ACHN (cell line): ENCODE data around the gene SMPD2.

Experiments
- DNase-seq: peaks from one replicate; pipeline ENCODE4 v3.0.0-alpha.2; 2015
- in situ Hi-C: cut with HindIII; loops from 2 replicates; pipeline ENCODE4 v1.10.0; 2017; ENCODE audit warnings: low sequenced_read_pairs, low pct_ligation_motif_present, low pct_unique_long_range_greater_than_20kb

SMPD2 gene

DNA sequence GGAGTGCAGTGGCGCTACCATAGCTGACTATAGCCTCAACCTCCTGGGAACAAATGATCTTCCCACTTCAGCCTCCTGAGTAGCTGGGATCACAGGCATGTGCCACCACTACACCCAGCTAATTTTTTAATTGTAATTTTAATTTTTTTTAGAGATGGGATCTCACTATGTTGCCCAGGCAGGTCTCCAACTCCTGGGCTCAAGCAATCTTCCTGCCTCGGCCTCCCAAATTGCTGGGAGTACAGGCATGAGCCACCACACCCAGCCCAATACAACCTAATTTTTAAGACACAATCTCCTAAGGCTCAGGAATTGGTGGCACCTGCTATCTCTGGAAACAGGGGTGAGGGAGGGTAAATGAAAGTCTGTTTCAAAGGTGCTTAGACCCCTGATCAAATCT, 36.7 kb downstream of the SMPD2 start:
- in situ Hi-C loops, result no loop called here
- DNase-seq, result no peak

DNA sequence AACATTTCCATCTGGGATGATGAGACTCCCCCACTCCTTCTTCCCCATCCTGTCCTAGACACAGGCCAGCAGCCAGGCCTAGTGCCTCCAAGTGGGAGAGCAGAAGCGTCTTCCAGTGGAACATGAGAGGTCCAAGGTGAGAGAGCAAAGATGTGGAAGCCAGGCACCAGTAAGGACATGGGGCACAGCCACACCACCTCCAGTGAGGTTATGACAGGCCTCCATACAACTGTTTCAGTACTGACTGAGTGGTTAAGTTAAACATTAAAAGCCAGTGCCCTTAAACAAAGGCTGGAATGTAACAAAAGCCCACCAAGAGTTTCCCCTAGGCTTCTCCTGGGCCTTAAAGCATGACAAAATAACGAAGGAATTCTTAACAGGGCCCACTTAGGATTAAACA, 37.2 kb downstream of the SMPD2 start:
- in situ Hi-C loops, result no loop called here
- DNase-seq, result no peak

DNA sequence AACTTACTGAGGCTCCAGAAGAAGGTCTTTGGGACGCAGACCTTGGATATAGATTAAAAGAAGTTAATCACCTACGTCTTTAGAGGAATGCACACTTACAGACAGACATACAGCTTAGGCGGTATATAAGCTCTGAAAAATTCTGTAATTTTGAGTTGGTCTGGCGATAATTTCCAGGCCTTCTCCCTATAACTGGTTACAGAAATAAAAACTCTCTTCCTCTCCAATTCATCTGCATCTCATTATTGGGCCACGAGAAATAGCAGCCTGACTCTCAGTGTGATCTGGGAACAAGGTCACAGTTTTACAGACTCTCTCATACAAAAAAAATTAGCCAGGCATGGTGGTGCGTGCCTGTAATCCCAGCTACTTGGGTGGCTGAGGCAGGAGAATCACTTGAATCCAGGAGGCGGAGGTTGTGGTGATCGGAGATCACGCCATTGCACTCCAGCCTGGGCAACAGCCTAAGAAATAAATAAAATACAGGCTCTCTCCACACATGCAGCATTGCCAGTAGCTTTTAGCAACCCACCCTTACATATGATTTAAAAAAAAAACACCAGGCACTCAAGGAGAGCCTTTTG, 37.8 kb downstream of the SMPD2 start:
- in situ Hi-C loops, result no loop called here
- no peak for DNase-seq

DNA sequence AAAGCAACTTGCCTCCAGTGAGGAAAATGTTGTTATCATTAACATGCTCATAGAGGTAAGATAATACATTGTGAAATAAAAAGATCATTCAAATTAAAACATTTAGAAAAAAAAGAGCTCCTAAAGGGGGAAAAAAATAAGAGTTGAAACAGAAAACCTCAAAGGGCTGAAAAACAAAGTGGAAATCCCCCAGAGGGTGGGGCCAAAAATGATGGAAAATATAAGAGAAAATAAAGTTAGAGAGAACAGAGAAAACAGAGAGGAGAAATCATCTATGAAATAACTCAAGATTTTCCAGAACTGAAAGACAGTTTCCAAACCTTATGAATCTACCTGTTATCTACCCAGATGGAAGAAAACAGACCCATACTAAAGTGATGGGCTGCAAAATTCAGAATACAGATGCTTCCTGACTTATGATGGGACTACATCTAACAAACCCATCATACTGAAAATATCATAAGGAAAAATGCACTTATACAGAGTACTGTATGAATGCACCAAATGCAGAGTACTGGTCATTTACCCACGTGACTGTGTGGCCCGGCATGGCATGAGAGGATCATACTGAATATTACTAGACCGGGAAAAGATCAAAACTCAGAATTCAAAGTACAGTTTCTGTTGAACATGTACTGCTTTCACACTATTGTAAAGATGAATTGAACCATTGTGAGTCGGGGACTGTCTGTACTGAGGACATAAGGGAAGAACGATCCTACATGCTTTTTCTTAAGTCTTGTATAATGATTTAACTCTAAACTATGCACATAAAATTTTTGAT, 38.5 kb downstream of the SMPD2 start:
- in situ Hi-C loops, result no loop called here
- DNase-seq, result no peak

DNA sequence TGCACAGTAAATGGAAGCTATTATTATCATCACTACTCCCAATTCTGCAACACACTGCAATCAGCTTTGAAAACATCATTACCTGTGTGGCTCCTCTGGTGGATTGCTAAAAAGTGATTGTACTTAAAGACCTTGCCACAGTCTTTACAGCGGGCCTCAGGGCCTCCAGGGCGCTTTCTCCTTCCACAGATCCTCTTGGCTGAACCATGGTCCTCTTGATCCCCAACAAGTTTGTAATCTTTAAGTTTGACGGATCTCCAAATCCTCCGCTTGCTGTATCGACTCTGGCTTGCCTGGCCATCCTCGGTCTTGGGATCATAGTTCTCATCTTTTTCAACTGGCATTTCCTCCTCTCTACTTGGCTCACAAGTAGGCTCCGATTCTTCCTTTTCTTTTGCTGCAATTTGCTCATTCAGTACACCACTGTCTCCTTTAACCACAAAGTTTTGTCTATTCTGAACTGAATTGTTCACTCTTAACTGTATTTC, 40.5 kb downstream of the SMPD2 start:
- in situ Hi-C loops, result no loop called here

DNA sequence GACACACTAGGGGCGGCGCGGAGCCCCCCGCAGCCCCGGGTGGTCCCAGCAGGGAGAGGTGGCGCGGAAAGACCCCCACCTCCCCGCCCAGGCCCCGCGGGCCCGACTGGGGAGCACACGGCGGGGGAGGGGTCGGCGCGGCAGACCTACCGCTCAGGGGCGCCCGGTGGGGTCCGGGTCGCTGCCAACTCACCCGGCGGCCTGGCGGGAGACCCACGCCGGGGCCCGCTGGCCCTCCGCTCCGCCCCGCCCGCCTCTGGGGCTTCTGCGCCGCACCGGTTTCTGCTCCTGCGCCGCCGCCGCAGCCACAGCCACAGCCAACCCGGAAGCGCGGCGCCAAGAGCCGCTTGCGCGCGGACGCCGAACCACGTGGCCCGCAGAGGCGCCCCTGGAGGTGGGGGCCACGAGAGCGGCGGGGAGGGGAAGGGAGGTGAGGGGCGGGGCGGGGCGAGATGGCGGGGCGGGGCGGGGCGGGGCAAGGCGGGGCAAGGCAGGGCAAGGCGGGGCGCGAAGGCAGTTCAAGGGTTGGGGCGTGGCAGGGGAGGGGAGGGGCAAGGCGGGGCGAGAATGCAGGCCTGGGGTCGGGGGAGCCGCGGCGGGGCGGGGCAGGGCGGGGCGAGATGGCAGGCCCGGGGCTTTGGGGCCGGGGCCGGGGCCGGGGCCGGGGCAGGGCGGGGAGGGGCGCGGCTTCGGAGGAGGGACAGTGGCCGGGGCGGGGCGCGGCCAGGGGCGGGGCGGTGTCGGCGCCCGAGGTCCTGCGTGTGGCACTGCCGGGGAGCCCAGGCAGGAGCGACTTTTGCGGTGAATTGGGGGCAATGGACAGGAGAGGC, 42.6 kb downstream of the SMPD2 start, which contains the start of gene ZBTB24:
ZBTB24 (minus strand) TSS at position 315 of the 830 bp plus-strand sequence. CDS start 1,193 bp downstream, outside the sequence.
- DNase-seq, result peak; percentile 87
- in situ Hi-C loops, result no loop called here

More for the DNA sequence above, 40.5 kb downstream of the SMPD2 start:
- DNase-seq, result no peak

DNA sequence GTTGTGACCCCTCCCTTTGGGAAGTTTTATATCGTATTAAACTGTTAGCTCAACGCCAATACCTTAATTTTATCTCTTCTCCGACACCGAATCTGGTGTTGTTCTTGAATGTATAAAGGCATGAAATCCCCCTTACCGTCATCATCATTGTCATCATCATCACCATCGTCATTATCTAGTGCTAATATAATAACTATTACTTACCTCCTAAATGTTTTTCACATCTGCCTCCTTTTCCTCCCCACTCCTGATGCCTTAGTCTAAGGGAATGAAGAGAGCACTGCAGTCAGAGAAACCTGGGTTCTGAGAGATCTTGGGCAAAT, 43.2 kb downstream of the SMPD2 start:
- DNase-seq, result no peak
- in situ Hi-C loops, result no loop called here

DNA sequence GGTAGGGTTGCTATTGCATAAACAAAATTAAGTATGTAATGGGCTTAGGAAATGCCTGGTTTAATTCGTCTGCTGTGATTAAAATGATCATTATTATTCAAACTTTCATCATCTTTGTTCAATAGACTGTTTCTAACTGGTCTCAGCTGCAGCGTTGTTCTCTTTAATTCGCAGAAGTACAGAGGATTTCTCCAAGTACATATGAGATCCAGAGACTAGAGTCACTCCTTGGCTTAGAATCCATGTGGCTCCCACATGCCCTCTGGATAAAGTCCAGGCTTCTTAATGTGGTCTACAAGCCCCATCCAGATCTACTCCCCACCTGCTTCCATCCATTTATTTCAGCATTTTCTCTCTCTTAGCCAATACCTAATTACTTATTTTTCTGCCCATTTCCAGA, 43.6 kb downstream of the SMPD2 start:
- in situ Hi-C loops, result no loop called here
- no peak for DNase-seq

DNA sequence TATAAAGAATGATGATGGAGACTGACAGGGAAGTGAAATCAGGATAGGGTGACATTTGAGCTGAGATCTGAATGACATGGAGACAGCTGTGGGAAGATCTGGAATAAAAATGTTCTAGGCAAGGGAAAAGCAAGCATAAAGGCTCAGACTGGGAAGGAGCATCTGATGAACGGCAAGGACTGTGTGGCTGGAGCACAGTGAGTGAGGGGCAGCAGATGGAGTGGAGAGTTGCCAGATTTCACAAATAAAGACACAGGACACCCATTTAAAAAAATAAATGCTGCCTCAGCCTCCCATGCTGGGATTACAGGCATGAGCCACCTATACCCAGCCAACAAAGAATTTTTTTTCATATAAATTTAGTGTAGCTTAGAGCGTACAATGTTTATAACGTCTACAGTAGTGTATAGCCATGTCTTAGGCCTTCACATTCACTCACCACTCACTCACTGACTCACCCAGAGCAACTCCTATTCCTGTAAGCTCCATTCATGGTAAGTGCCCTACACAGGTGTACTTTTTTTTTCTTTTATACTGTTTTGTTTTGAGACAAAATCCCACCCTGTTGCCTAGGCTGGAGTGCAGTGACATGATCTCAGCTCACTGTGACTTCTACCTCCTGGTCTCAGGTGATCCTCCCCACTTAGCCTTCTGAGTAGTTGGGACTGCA, 44.9 kb downstream of the SMPD2 start:
- in situ Hi-C loops, result no loop called here
- DNase-seq, result no peak

DNA sequence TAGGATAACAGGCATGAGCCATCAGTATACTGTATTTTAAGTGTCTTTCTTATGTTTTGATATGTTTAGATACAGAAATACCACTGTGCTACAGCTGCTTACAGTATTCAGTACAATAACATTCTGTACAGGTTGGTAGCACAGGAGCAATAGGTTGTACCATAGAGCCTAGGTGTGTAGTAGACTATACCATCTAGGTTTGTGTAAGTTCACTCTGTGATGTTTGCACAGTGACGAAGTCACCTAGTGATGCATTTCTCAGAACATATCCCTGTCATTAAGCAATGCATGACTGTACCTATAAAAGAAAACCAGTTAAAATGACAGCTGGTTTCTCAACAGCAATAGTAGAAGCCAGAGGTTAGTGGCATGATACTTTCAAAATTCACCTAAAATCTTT, 45.5 kb downstream of the SMPD2 start:
- in situ Hi-C loops, result no loop called here
- no peak for DNase-seq

DNA sequence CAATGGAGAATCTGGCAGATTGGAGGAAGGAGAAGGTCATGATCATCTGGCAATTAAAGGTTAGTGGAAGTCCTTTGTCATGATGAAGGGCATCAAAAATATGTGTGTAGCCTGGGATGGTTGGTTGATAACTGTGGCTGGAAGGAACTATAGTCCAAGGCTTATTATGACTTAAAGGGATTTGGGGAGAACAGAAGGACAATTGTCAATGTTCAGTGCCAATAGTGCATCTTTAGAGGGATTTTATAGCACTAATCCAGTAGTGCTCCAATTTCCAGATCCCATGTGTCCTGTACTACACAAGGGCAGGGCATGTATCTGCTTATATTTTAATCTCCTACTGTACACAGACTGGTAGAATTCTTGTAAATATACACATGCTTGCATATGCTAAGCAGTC, 47.5 kb downstream of the SMPD2 start:
- in situ Hi-C loops, result no loop called here
- DNase-seq, result no peak

DNA sequence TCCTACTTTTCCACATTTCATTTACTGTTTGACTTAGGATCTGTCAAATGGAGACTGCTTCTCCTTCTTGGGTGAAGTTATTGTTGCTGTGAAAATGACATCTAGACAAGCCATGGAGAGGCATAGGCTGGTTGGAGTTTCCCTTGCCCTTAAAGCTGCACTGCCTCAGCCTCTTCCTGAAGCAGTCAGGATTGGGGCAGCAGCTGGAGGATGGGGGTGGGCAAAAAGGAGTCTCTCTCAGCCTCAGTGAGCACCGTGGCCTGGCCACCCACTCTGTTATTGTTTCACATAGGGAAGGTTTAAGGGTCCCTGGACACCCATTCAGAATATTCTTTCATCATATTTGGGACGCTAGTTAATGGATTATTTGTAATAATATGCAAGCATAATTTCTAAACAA, 50.2 kb downstream of the SMPD2 start:
- in situ Hi-C loops, result no loop called here
- no peak for DNase-seq

DNA sequence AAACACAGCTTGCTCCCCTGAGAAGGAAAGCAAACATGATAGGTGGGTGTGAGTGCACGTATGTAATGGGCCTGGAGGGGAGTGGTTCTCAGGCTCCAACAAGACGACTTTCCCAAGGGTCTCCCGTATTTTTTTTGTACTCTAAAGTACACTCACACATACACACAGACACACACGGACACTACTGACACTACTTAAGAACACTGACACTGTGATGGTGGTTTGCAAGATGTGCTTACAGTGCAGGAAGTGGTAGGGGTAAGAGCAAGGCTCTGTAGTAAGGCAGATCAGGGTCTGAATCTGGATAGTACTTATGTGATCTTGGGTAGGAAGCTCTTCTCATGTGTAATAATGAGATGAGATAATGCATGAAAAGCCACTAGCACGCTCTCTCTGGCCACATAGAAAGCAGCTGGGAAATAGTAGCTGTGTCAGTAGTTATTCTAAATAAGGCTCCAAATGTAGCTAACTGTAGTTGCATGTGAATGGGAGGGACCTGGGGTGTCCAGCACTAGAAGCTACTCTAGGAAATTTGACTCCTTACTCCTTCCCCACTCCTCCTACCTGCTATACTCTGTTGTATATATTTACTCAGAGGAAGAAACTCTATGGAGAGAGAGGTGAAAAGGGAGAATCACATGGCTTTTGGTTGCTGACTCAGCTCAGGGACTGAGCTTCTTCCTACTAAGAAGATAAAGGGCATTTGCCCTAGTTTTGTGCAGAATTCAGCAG, 50.8 kb downstream of the SMPD2 start:
- in situ Hi-C loops, result no loop called here
- no peak for DNase-seq
